CD14-positive monocyte (primary cell): ENCODE data around the gene MRPL24. TPM values are rescaled to one million over a fixed set of nuclear protein-coding genes. Genes with fewer than 3 reads are reported as not detected.
A peak's percentile ranks its signal among the peaks of the same experiment; 100 is the strongest.

Source experiments
- DNase-seq, 3 donors: peaks; one replicate each; pipeline ENCODE4 v3.0.0-alpha.2; 2011 to 2022
- H2AFZ ChIP-seq: 2 replicates; pipeline ENCODE4 v1.6.0; 2012; ENCODE audit warnings: mild to moderate bottlenecking, low read depth, low read length, inconsistent platforms; ENCODE audit not compliant: insufficient read depth, poor library complexity, severe bottlenecking
- H3K27ac ChIP-seq, 2 donors: 1 replicate in 1 of 2; 2 replicates in 1 of 2; pipeline ENCODE4 v1.5.1; 2012 to 2013; ENCODE audit warnings: low read length in 2 of 2, control low read depth in 1 of 2, inconsistent platforms in 1 of 2, low read depth in 1 of 2, mild to moderate bottlenecking in 1 of 2
- H3K27me3 ChIP-seq, 2 donors: one replicate each; pipeline versions ENCODE4 v1.6.0 to v1.6.1; 2011 to 2013; ENCODE audit warnings: low read length in 2 of 2; ENCODE audit not compliant: control insufficient read depth in 2 of 2, insufficient read depth in 2 of 2
- H3K36me3 ChIP-seq, 2 donors: replicated peaks in 1 of 2; 1 replicate in 1 of 2; 2 replicates in 1 of 2; pipeline versions ENCODE4 v1.5.1 to v1.6.1; 2012 to 2013; ENCODE audit warnings: low read length in 2 of 2, control low read depth in 1 of 2, inconsistent platforms in 1 of 2, mild to moderate bottlenecking in 1 of 2; ENCODE audit not compliant: insufficient read depth in 2 of 2, control insufficient read depth in 1 of 2
- H3K4me1 ChIP-seq, 2 donors: 1 replicate in 1 of 2; 2 replicates in 1 of 2; pipeline versions ENCODE4 v1.5.1 to v1.6.1; 2012 to 2013; ENCODE audit warnings: low read length in 2 of 2, control low read depth in 1 of 2, inconsistent platforms in 1 of 2, mild to moderate bottlenecking in 1 of 2, moderate library complexity in 1 of 2; ENCODE audit not compliant: insufficient read depth in 2 of 2, control insufficient read depth in 1 of 2
- H3K4me2 ChIP-seq: replicated peaks from 2 replicates; pipeline ENCODE3; 2012; ENCODE audit warnings: low read length, moderate library complexity, mild to moderate bottlenecking; ENCODE audit not compliant: poor library complexity, severe bottlenecking; ENCODE audit errors: extremely low read depth
- H3K4me3 ChIP-seq, 3 experiments: fragments of 200-600 bp in 1 of 3; sonication (generic) in 1 of 3; replicated peaks in 1 of 3; 1 replicate in 2 of 3; 2 replicates in 1 of 3; pipeline ENCODE4 v1.5.1; 2011 to 2013; ENCODE audit warnings: low read length in 3 of 3, mild to moderate bottlenecking in 3 of 3, control low read depth in 2 of 3, low read depth in 2 of 3, inconsistent platforms in 1 of 3, moderate library complexity in 1 of 3
- H3K79me2 ChIP-seq: 2 replicates; pipeline ENCODE4 v1.6.0; 2012; ENCODE audit warnings: mild to moderate bottlenecking, control low read depth, inconsistent platforms, low read length, moderate library complexity; ENCODE audit not compliant: insufficient read depth
- H3K9ac ChIP-seq: 2 replicates; pipeline ENCODE4 v1.6.0; 2017; ENCODE audit warnings: low read length, mild to moderate bottlenecking; ENCODE audit not compliant: insufficient read depth, poor library complexity, severe bottlenecking
- H3K9me3 ChIP-seq, 2 donors: replicated peaks in 1 of 2; 1 replicate in 1 of 2; 2 replicates in 1 of 2; pipeline versions ENCODE4 v1.5.1 to v1.6.1; 2012 to 2013; ENCODE audit warnings: low read length in 2 of 2, control low read depth in 1 of 2; ENCODE audit not compliant: control insufficient read depth in 1 of 2, insufficient read depth in 1 of 2
- H4K20me1 ChIP-seq: 2 replicates; pipeline ENCODE4 v1.6.0; 2012; ENCODE audit warnings: mild to moderate bottlenecking, low read length, control low read depth, moderate library complexity; ENCODE audit not compliant: insufficient read depth
- H3K27ac Mint-ChIP-seq, 7 donors: one replicate each; pipeline ENCODE4 v1.8.0; 2020; ENCODE audit warnings: mild to moderate bottlenecking in 7 of 7, mixed read lengths in 7 of 7, moderate library complexity in 6 of 7, inconsistent platforms in 2 of 7
- H3K27me3 Mint-ChIP-seq, 3 donors: one replicate each; pipeline ENCODE4 v1.8.0; 2021 to 2022; ENCODE audit warnings: low read depth in 3 of 3, mild to moderate bottlenecking in 3 of 3, mixed read lengths in 3 of 3, moderate library complexity in 3 of 3, inconsistent platforms in 1 of 3
- H3K36me3 Mint-ChIP-seq, 2 donors: one replicate each; pipeline ENCODE4 v1.8.0; 2020; ENCODE audit warnings: mixed read lengths in 2 of 2, inconsistent platforms in 1 of 2, mild to moderate bottlenecking in 1 of 2
- H3K4me1 Mint-ChIP-seq: one replicate; pipeline ENCODE4 v1.8.0; 2020; ENCODE audit warnings: mild to moderate bottlenecking, mixed read lengths
- H3K4me3 Mint-ChIP-seq, 2 donors: one replicate each; pipeline ENCODE4 v1.8.0; 2020; ENCODE audit warnings: mild to moderate bottlenecking in 2 of 2, mixed read lengths in 2 of 2, moderate library complexity in 1 of 2
- H3K9me3 Mint-ChIP-seq, 7 donors: one replicate each; pipeline ENCODE4 v1.8.0; 2020 to 2022; ENCODE audit warnings: mixed read lengths in 7 of 7, mild to moderate bottlenecking in 6 of 7, moderate library complexity in 6 of 7, inconsistent platforms in 2 of 7
- CTCF ChIP-seq: fragments of 200-600 bp; IDR thresholded peaks from one replicate; pipeline ENCODE4 v1.8.0; 2022; ENCODE audit warnings: antibody characterized with exemption, mild to moderate bottlenecking
- WGBS: methylation state at CpG from one replicate; pipeline ENCODE4 v1.1.5; 2013; ENCODE audit warnings: missing lambda C conversion rate; ENCODE audit not compliant: insufficient coverage; 5-methylcytosine and 5-hydroxymethylcytosine counted together
- intact Hi-C, 2 donors: fragments of 100-400 bp; cut with micrococcal nuclease; formaldehyde crosslinking; loops; one replicate each; pipeline versions ENCODE4 v1.15.0 to v1.15.1; 2023
- polyA plus RNA-seq, 3 donors: library from polyadenylated mRNA; depleted of rRNA in 1 of 3; unstranded in 2 of 3; stranded (reverse) in 1 of 3; fragments of 300-500 nt in 2 of 3; fragments of >200 nt in 1 of 3; fragmentation: Illumina TruSeq in 2 of 3; gene quantifications; 1 replicate in 2 of 3; 2 replicates in 1 of 3; pipeline ENCODE4 v1.2.3, GENCODE V29; 2012 to 2021

MRPL24 gene
- polyA plus RNA-seq, 3 donors, result 28.7 to 47.0 (median 38.4) TPM

GRCh38 chr1:156788136-156788535, 47.2 kb upstream of the MRPL24 start:
- H3K27ac Mint-ChIP-seq, result no peak overlapping the region
- H3K4me2 ChIP-seq, result no peak overlapping the region
- H3K4me3 Mint-ChIP-seq, result no peak overlapping the region
- no peak for TF ChIP-seq CTCF
- H3K9me3 Mint-ChIP-seq, result no peaks in the 10 kb centered on the region
- intact Hi-C loops, result no loop called here
- peaks cover 12% of the 10 kb centered on the region for H3K4me1 Mint-ChIP-seq
- no peaks in the 10 kb centered on the region for H3K27me3 ChIP-seq
- no peak overlapping the region for H3K27ac ChIP-seq
- H3K79me2 ChIP-seq, result peaks cover 10% of the 10 kb centered on the region
- DNase-seq, result no peak
- H3K36me3 ChIP-seq, result peaks cover 63 to 95% of the 10 kb centered on the region in 2 donors
- no peaks in the 10 kb centered on the region for H3K27me3 Mint-ChIP-seq
- H4K20me1 ChIP-seq, result peaks cover 24% of the 10 kb centered on the region
- peaks cover 72 to 90% of the 10 kb centered on the region in 2 donors for H3K36me3 Mint-ChIP-seq
- H3K9ac ChIP-seq, result no peak overlapping the region
- no CpG with 5 or more reads among the region's 2 CpGs for WGBS
- no peak overlapping the region for H3K4me3 ChIP-seq
- no peaks in the 10 kb centered on the region for H3K9me3 ChIP-seq
- no peak overlapping the region for H2AFZ ChIP-seq
- H3K4me1 ChIP-seq, result peaks cover 3 to 4% of the 10 kb centered on the region in 2 donors

- H2AFZ ChIP-seq, result no peak overlapping the region
- Mint-ChIP-seq H3K4me1 (peaks cover 10% of the 10 kb centered on the region), H3K27me3 (no peaks in the 10 kb centered on the region), H3K9me3 (no peaks in the 10 kb centered on the region), H3K4me3 (no peak overlapping the region), H3K27ac (peak overlapping the region in 4 of 7 donors; percentile 5 to 68 (median 53)), H3K36me3 (peaks cover 74 to 92% of the 10 kb centered on the region in 2 donors)
- H3K4me3 ChIP-seq, result no peak overlapping the region
- intact Hi-C loops, result no loop called here
- no peak for TF ChIP-seq CTCF
- H3K4me2 ChIP-seq, result no peak overlapping the region
- peaks cover 62 to 95% of the 10 kb centered on the region in 2 donors for H3K36me3 ChIP-seq
- 5% methylated on average over 10 of the region's 10 CpGs for WGBS
- peaks cover 3 to 4% of the 10 kb centered on the region in 2 donors for H3K4me1 ChIP-seq
- no peak for DNase-seq
- H3K79me2 ChIP-seq, result peaks cover 18% of the 10 kb centered on the region
- H4K20me1 ChIP-seq, result peaks cover 37% of the 10 kb centered on the region
- H3K9me3 ChIP-seq, result no peaks in the 10 kb centered on the region
- no peak overlapping the region for H3K9ac ChIP-seq
- H3K27ac ChIP-seq, result no peak overlapping the region
- no peaks in the 10 kb centered on the region for H3K27me3 ChIP-seq
Measured at GRCh38 chr1:156786640-156787039, 45.8 kb upstream of the MRPL24 start.
